ENCODE measurements around the gene SMARCAL1.
"Not testable (repeated sequence)": the region's sequence is repeated elsewhere in the genome, so short reads cannot be mapped to it uniquely, and the experiment has no call there.

The SMARCAL1 gene

GRCh38 chr2:216412022-216412999 is at the start of gene SMARCAL1:
SMARCAL1 (plus strand) TSS chr2:216412484; CDS start chr2:216414705, 2,221 bp downstream.
- peak; percentile 98 to 99 for DNase-seq (ENCODE audit: low read depth in 2 of 2)

- DNase-seq (ENCODE audit: low read depth in 2 of 2), result no peak
Measured at GRCh38 chr2:216362730-216363129, 49.6 kb upstream of the SMARCAL1 start.

GRCh38 chr2:216363221-216363620 is 49.1 kb upstream of the SMARCAL1 start:
- no peak for DNase-seq (ENCODE audit: low read depth in 2 of 2)

GRCh38 chr2:216365518-216365917 is 46.8 kb upstream of the SMARCAL1 start:
- no peak for DNase-seq (ENCODE audit: low read depth in 2 of 2)

GRCh38 chr2:216366777-216367471 is 45.4 kb upstream of the SMARCAL1 start:
- no peak for DNase-seq (ENCODE audit: low read depth in 2 of 2)

GRCh38 chr2:216369821-216370220 is 42.5 kb upstream of the SMARCAL1 start:
- no peak for DNase-seq (ENCODE audit: low read depth in 2 of 2)

GRCh38 chr2:216370961-216371712 is 41.1 kb upstream of the SMARCAL1 start:
- no peak for DNase-seq (ENCODE audit: low read depth in 2 of 2)

- peak; percentile 49 to 65 for DNase-seq (ENCODE audit: low read depth in 2 of 2)
Measured at GRCh38 chr2:216371721-216372702, 40.3 kb upstream of the SMARCAL1 start, which contains the start of gene MARCHF4. MARCHF4 (minus strand) TSS chr2:216372483; CDS start chr2:216370260, 2,223 bp downstream.

- DNase-seq (ENCODE audit: low read depth in 2 of 2), result no peak
Measured at GRCh38 chr2:216372761-216373291, 39.5 kb upstream of the SMARCAL1 start.

- no peak for DNase-seq (ENCODE audit: low read depth in 2 of 2)
Measured at GRCh38 chr2:216373896-216374295, 38.4 kb upstream of the SMARCAL1 start.

GRCh38 chr2:216375286-216375685 is 37.0 kb upstream of the SMARCAL1 start:
- DNase-seq (ENCODE audit: low read depth in 2 of 2), result no peak

- DNase-seq (ENCODE audit: low read depth in 2 of 2), result no peak
Measured at GRCh38 chr2:216379977-216380376, 32.3 kb upstream of the SMARCAL1 start.

GRCh38 chr2:216384409-216384808 is 27.9 kb upstream of the SMARCAL1 start:
- not testable (repeated sequence) for DNase-seq (ENCODE audit: low read depth in 2 of 2)

- no peak for DNase-seq (ENCODE audit: low read depth in 2 of 2)
Measured at GRCh38 chr2:216385478-216385877, 26.8 kb upstream of the SMARCAL1 start.

- DNase-seq (ENCODE audit: low read depth in 2 of 2), result no peak
Measured at GRCh38 chr2:216387262-216387661, 25.0 kb upstream of the SMARCAL1 start.

GRCh38 chr2:216388046-216388884 is 24.0 kb upstream of the SMARCAL1 start:
- no peak for DNase-seq (ENCODE audit: low read depth in 2 of 2)

GRCh38 chr2:216389570-216389969 is 22.7 kb upstream of the SMARCAL1 start:
- no peak for DNase-seq (ENCODE audit: low read depth in 2 of 2)

GRCh38 chr2:216391401-216391800 is 20.9 kb upstream of the SMARCAL1 start:
- no peak for DNase-seq (ENCODE audit: low read depth in 2 of 2)

GRCh38 chr2:216392018-216392562 is 20.2 kb upstream of the SMARCAL1 start:
- no peak for DNase-seq (ENCODE audit: low read depth in 2 of 2)
